Chondrocyte (in vitro differentiated cells): Measurements from ENCODE around the gene BIRC6. TPM values are rescaled to one million over a fixed set of nuclear protein-coding genes. Genes with fewer than 3 reads are reported as not detected.
A peak's percentile ranks its signal among the peaks of the same experiment; 100 is the strongest.

Experiments
- DNase-seq: peaks from one replicate; pipeline ENCODE4 v3.0.0; 2021; ENCODE audit warnings: mixed read lengths, low spot score
- H3K27ac Mint-ChIP-seq: one replicate; pipeline ENCODE4 v1.8.0; 2021; ENCODE audit warnings: mild to moderate bottlenecking, moderate library complexity, mixed read lengths; ENCODE audit not compliant: unreplicated experiment
- H3K27me3 Mint-ChIP-seq: 2 replicates; pipeline ENCODE4 v1.8.0; 2021; ENCODE audit warnings: low read depth, mixed read lengths
- H3K36me3 Mint-ChIP-seq: 2 replicates; pipeline ENCODE4 v1.8.0; 2021; ENCODE audit warnings: low read depth, mixed read lengths
- H3K4me1 Mint-ChIP-seq: 2 replicates; pipeline ENCODE4 v1.8.0; 2021; ENCODE audit warnings: low read depth, mild to moderate bottlenecking, mixed read lengths
- H3K4me3 Mint-ChIP-seq: one replicate; pipeline ENCODE4 v1.8.0; 2021; ENCODE audit warnings: mild to moderate bottlenecking, moderate library complexity, mixed read lengths; ENCODE audit not compliant: unreplicated experiment
- H3K9me3 Mint-ChIP-seq: 2 replicates; pipeline ENCODE4 v1.8.0; 2021; ENCODE audit warnings: low read depth, mixed read lengths
- total RNA-seq: library from RNA; stranded (reverse); gene quantifications from 3 replicates; pipeline ENCODE4 v1.2.1, GENCODE V29; 2021
- TF ChIP-seq, protein P1 (sequence below): fragments of 200-600 bp; sonication (generic); IDR thresholded peaks from 2 replicates; pipeline ENCODE4 v1.5.0; 2021; ENCODE audit warnings: antibody characterized with exemption, mild to moderate bottlenecking, moderate library complexity

The BIRC6 gene
- total RNA-seq, 1 donor from 2014 or later, result 76.0 TPM

DNA sequence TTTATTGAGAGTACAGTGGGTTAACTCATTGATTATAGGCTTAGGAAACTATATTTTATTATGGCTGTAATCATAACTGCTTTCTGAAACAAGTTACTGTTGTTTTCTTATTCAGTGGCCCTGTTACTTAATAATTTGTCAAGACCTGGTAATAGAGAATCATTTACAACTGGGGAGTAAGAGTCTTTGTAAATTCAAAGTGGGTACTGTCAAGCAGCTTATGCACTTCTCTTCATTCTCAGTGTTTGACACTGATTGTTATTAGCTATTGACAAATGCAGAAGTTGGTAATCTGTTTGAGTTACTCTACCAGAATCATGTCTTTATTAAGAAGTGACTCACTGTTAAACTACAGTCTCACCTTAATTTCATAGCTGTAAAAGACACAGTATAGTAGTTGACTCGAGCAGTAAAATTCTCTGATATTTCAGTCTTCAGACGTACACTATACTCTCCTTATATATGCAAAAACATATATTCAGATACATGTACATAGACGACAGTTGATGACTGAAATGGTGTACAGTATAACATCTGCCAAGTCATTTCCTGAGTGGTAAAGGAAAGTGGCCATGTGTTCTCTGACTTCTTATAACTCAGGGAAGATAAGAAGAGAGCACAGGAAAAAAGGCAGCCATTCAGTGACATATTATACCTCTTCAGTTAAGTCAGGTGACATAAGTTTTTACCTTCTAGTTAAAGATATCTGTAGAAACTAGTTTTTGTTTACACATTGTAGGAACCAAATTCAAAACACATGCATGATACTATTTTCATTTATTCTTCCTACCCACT lies 235.0 kb downstream of the BIRC6 start:
- TF ChIP-seq, protein P1, sequence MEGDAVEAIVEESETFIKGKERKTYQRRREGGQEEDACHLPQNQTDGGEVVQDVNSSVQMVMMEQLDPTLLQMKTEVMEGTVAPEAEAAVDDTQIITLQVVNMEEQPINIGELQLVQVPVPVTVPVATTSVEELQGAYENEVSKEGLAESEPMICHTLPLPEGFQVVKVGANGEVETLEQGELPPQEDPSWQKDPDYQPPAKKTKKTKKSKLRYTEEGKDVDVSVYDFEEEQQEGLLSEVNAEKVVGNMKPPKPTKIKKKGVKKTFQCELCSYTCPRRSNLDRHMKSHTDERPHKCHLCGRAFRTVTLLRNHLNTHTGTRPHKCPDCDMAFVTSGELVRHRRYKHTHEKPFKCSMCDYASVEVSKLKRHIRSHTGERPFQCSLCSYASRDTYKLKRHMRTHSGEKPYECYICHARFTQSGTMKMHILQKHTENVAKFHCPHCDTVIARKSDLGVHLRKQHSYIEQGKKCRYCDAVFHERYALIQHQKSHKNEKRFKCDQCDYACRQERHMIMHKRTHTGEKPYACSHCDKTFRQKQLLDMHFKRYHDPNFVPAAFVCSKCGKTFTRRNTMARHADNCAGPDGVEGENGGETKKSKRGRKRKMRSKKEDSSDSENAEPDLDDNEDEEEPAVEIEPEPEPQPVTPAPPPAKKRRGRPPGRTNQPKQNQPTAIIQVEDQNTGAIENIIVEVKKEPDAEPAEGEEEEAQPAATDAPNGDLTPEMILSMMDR, result no peak
- Mint-ChIP-seq H3K4me3 (no peak overlapping the region), H3K4me1 (peaks cover 6% of the 10 kb centered on the region), H3K36me3 (peaks cover 10% of the 10 kb centered on the region), H3K27me3 (no peaks in the 10 kb centered on the region), H3K27ac (no peak overlapping the region), H3K9me3 (no peaks in the 10 kb centered on the region)
- no peak for DNase-seq

DNA sequence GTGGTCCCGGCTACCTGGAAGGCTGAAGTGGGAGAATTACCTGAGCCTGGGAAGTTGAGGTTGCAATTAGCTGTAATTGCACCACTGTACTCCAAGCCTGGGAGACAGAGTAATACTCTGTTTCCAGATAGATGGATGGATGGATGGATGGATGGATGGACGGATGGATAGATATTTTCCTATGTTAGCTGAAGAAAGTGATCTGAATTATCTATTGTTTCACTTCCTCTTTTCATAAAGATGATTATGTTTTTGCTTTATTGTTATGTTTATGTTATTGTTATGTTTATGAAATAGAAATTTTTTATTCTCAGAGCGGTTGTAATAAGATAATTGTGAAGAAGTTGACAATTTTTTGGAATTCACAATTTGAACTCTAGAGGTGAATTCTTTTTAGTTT lies 237.8 kb downstream of the BIRC6 start:
- Mint-ChIP-seq H3K27me3 (no peaks in the 10 kb centered on the region), H3K4me3 (no peak overlapping the region), H3K4me1 (peaks cover 8% of the 10 kb centered on the region), H3K36me3 (peaks cover 12% of the 10 kb centered on the region), H3K9me3 (no peaks in the 10 kb centered on the region), H3K27ac (no peak overlapping the region)
- no peak for DNase-seq
- TF ChIP-seq, protein P1, result no peak

DNA sequence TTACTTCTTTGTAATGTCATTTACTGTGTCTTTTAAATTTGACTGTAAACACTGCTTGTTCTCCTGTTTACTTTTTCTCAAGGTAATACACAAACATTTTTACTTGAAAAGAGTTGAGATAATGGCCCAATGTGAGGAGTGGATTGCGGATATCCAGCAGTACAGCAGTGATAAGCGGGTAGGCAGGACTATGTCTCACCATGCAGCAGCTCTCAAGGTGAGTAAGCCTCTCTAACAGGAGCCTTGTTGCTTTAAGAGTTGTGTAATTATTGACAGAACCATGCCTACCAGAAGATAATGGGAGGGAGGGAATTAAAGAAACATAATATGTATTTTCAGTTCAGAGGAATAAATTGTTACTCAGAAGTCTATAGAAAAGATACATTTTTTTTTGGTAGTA lies 254.5 kb downstream of the BIRC6 start:
- no peaks in the 10 kb centered on the region for H3K9me3 Mint-ChIP-seq
- no peak overlapping the region for H3K4me3 Mint-ChIP-seq
- DNase-seq, result no peak
- H3K27me3 Mint-ChIP-seq, result no peaks in the 10 kb centered on the region
- TF ChIP-seq, protein P1, result no peak
- H3K4me1 Mint-ChIP-seq, result no peaks in the 10 kb centered on the region
- peaks cover 27% of the 10 kb centered on the region for H3K36me3 Mint-ChIP-seq
- H3K27ac Mint-ChIP-seq, result no peak overlapping the region

DNA sequence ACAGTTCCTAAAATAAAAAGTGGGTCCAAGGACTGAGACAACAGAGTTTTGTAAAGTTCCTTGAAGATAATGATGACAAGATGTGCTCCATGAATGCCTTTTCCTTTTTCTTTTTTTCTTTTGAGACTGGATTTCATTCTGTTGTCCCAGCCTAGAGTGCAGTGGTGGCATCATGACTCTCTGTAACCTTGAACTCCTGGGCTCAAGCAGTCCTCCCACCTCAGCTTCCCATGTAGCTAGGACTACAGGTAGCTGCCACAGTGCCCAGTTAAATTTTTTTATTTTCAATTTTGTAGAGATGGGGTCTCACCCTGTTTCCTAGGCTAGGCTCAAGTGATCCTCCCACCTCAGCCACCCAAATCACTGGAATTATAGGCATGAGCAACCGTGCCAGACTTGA lies 254.9 kb downstream of the BIRC6 start:
- DNase-seq, result no peak
- TF ChIP-seq, protein P1, result no peak
- no peak overlapping the region for H3K27ac Mint-ChIP-seq

DNA sequence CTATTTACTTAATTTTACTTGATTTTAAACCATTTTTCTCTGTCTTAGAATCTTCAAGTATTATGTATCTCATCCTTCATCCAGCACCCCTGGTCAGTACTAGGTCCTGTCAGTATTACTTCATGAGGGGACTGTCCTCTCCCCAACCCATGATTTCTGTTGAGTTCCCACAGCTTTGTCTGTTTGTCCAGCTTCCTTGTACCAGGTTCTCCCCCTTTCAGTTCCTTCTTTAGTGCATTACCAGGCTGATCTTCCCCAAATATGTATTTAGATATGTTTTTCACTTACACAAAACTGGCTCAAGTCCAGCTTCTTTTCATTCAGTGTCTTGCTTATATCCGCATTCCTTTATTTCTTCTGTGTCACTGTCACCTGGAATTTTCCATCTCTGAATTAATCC lies 257.3 kb downstream of the BIRC6 start:
- Mint-ChIP-seq H3K36me3 (peaks cover 32% of the 10 kb centered on the region), H3K27me3 (no peaks in the 10 kb centered on the region), H3K4me1 (peaks cover under 1% of the 10 kb centered on the region), H3K9me3 (no peaks in the 10 kb centered on the region), H3K27ac (peak overlapping the region; percentile 41), H3K4me3 (no peak overlapping the region)
- DNase-seq, result no peak
- TF ChIP-seq, protein P1, result no peak

More for the DNA sequence above, 254.9 kb downstream of the BIRC6 start:
- no peaks in the 10 kb centered on the region for H3K9me3 Mint-ChIP-seq
- H3K27me3 Mint-ChIP-seq, result no peaks in the 10 kb centered on the region
- no peak overlapping the region for H3K4me3 Mint-ChIP-seq
- no peaks in the 10 kb centered on the region for H3K4me1 Mint-ChIP-seq
- peaks cover 27% of the 10 kb centered on the region for H3K36me3 Mint-ChIP-seq
